H1 (cell line): ENCODE data around the gene RELL1.

Source experiments
- JUN ChIP-seq: IDR thresholded peaks from 2 replicates; pipeline ENCODE4 v1.6.1; 2011; ENCODE audit warnings: low read depth, mild to moderate bottlenecking, improper control_type of control experiment, low read length
- POLR2A ChIP-seq, 2 experiments: IDR thresholded peaks; 1 replicate in 1 of 2; 2 replicates in 1 of 2; pipeline ENCODE4 v1.6.1; 2011; ENCODE audit warnings: low read depth in 2 of 2, low read length in 2 of 2, mild to moderate bottlenecking in 2 of 2; ENCODE audit errors: control extremely low read depth in 1 of 2
- SP1 ChIP-seq: IDR thresholded peaks from 2 replicates; pipeline ENCODE4 v1.6.1; 2011; ENCODE audit warnings: low read depth, low read length
- TF ChIP-seq, protein P1 (sequence below), 3 experiments: IDR thresholded peaks; 1 replicate in 2 of 3; 2 replicates in 1 of 3; pipeline versions ENCODE4 v1.5.1 to v1.6.1; 2011; ENCODE audit warnings: low read length in 3 of 3, mild to moderate bottlenecking in 3 of 3, inconsistent platforms in 2 of 3, low read depth in 1 of 3, moderate library complexity in 1 of 3; ENCODE audit not compliant: insufficient read depth in 1 of 3; ENCODE audit errors: control extremely low read depth in 1 of 3
- TF ChIP-seq, protein P2 (sequence below): IDR thresholded peaks from 2 replicates; pipeline ENCODE4 v1.6.1; 2011; ENCODE audit warnings: low read depth, mild to moderate bottlenecking, low read length; ENCODE audit not compliant: insufficient read depth

DNA sequence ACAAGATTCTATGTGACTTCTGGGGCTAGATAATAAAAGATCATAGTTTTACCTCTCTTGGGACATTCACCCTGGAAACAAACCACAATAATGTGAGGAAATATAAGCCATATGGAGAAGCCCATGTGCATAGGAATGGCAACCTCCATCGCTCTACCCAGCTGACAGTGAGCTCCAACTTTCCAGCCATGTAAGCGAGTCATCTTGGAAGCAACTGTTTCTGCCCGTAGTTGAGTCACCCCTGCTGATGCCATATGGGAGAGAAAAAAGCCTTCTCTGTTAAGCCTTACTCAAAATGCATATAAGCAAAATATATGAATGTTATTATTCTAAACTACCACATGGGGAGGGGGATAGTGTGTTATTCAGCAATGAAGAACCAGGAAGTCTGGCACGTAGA is 31.4 kb upstream of the RELL1 start:
- TF ChIP-seq, protein P1, sequence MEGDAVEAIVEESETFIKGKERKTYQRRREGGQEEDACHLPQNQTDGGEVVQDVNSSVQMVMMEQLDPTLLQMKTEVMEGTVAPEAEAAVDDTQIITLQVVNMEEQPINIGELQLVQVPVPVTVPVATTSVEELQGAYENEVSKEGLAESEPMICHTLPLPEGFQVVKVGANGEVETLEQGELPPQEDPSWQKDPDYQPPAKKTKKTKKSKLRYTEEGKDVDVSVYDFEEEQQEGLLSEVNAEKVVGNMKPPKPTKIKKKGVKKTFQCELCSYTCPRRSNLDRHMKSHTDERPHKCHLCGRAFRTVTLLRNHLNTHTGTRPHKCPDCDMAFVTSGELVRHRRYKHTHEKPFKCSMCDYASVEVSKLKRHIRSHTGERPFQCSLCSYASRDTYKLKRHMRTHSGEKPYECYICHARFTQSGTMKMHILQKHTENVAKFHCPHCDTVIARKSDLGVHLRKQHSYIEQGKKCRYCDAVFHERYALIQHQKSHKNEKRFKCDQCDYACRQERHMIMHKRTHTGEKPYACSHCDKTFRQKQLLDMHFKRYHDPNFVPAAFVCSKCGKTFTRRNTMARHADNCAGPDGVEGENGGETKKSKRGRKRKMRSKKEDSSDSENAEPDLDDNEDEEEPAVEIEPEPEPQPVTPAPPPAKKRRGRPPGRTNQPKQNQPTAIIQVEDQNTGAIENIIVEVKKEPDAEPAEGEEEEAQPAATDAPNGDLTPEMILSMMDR (IDR thresholded peaks at IDR 0.05; ENCODE audit: control extremely low read depth in 1 of 3, insufficient read depth in 1 of 3, low read depth in 1 of 3, low read length in 3 of 3) = no peak
- TF ChIP-seq, protein P2, sequence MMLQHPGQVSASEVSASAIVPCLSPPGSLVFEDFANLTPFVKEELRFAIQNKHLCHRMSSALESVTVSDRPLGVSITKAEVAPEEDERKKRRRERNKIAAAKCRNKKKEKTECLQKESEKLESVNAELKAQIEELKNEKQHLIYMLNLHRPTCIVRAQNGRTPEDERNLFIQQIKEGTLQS = no peak
- TF ChIP-seq SP1 (no peak), JUN (no peak), POLR2A (IDR thresholded peaks at IDR 0.05; ENCODE audit: control extremely low read depth in 1 of 2, low read depth in 2 of 2, low read length in 2 of 2) (no peak)
